Ovary (tissue), 3 donors: Measurements from ENCODE around the gene GADD45GIP1.

Experiments used
- CTCF ChIP-seq, 3 donors: fragments of 450-650 bp in 2 of 3; fragments of 200-600 bp in 1 of 3; IDR thresholded peaks; one replicate each; pipeline versions ENCODE4 v1.5.1 to v1.8.0; 2016 to 2022; ENCODE audit warnings: antibody characterized with exemption in 3 of 3, mild to moderate bottlenecking in 1 of 3
- EP300 ChIP-seq: sonication (generic); formaldehyde crosslinking; IDR thresholded peaks from one replicate; pipeline ENCODE4 v1.6.1; 2017; ENCODE audit warnings: antibody characterized with exemption
- POLR2A ChIP-seq: fragments of 450-650 bp; IDR thresholded peaks from one replicate; pipeline ENCODE4 v1.6.1; 2017; ENCODE audit warnings: antibody characterized with exemption, mild to moderate bottlenecking, moderate library complexity
- donor health status: DM: no; HTN: no; CAD: no.

- TF ChIP-seq CTCF (IDR thresholded peaks at IDR 0.05) (no peak), POLR2A (no peak), EP300 (no peak)
Observed at GRCh38 chr19:12997179-12997966, 40.4 kb upstream of the GADD45GIP1 start.
